HFFc6 (cell line): Measurements from ENCODE around the gene OR6N1. TPM values are rescaled to one million over a fixed set of nuclear protein-coding genes. Genes with fewer than 3 reads are reported as not detected.

Experiments
- DNase-seq: peaks from one replicate; pipeline ENCODE4 v3.0.0-alpha.2; 2018
- H3K27ac Mint-ChIP-seq: 2 replicates; pipeline ENCODE4 v1.8.0; 2020; ENCODE audit warnings: mild to moderate bottlenecking, mixed read lengths
- H3K27me3 Mint-ChIP-seq: 2 replicates; pipeline ENCODE4 v1.8.0; 2021; ENCODE audit warnings: mild to moderate bottlenecking, moderate library complexity, mixed read lengths; ENCODE audit not compliant: insufficient read depth
- H3K36me3 Mint-ChIP-seq: 2 replicates; pipeline ENCODE4 v1.8.0; 2021; ENCODE audit warnings: low read depth, mixed read lengths
- H3K4me1 Mint-ChIP-seq: 2 replicates; pipeline ENCODE4 v1.8.0; 2020; ENCODE audit warnings: low read depth, mixed read lengths
- H3K4me3 Mint-ChIP-seq: 2 replicates; pipeline ENCODE4 v1.8.0; 2020; ENCODE audit warnings: mild to moderate bottlenecking, moderate library complexity, mixed read lengths
- H3K9me3 Mint-ChIP-seq: 2 replicates; pipeline ENCODE4 v1.8.0; 2020; ENCODE audit warnings: mild to moderate bottlenecking, mixed read lengths
- CTCF ChIP-seq: fragments of 200-600 bp; sonication (generic); IDR thresholded peaks from 2 replicates; pipeline ENCODE4 v1.5.0; 2021; ENCODE audit warnings: antibody characterized with exemption, mild to moderate bottlenecking
- total RNA-seq, 6 experiments: library from RNA; stranded (reverse); fragmentation: NEBNext Ultra II Directional; extraction: Animal tissue kit (Norgen Biotek cat#: 25700); gene quantifications; 2 replicates in 1 of 6; 3 replicates in 5 of 6; pipeline ENCODE4 v1.2.3, GENCODE V29; 2021

The OR6N1 gene
- total RNA-seq, 6 experiments from 2014 or later, result not detected

- no peak for DNase-seq
- H3K4me1 Mint-ChIP-seq, result no peaks in the 10 kb centered on the region
Observed at GRCh38 chr1:158809862-158810261, 37.9 kb upstream of the OR6N1 start.

GRCh38 chr1:158809256-158809655 lies 37.3 kb upstream of the OR6N1 start:
- DNase-seq, result no peak

More at GRCh38 chr1:158809862-158810261, 37.9 kb upstream of the OR6N1 start:
- no peaks in the 10 kb centered on the region for H3K36me3 Mint-ChIP-seq
- no peak for TF ChIP-seq CTCF
- H3K27ac Mint-ChIP-seq, result no peak overlapping the region
- no peaks in the 10 kb centered on the region for H3K27me3 Mint-ChIP-seq
- H3K4me3 Mint-ChIP-seq, result no peak overlapping the region
- peaks cover 7% of the 10 kb centered on the region; the same call in 1 of the 2 replicates for H3K9me3 Mint-ChIP-seq

GRCh38 chr1:158806916-158807536 lies 35.0 kb upstream of the OR6N1 start:
- Mint-ChIP-seq H3K27me3 (no peaks in the 10 kb centered on the region), H3K36me3 (no peaks in the 10 kb centered on the region), H3K27ac (no peak overlapping the region), H3K4me1 (no peaks in the 10 kb centered on the region), H3K4me3 (no peak overlapping the region), H3K9me3 (peaks cover 9% of the 10 kb centered on the region)
- no peak for DNase-seq
- TF ChIP-seq CTCF, result no peak

More at GRCh38 chr1:158809256-158809655, 37.3 kb upstream of the OR6N1 start:
- H3K4me1 Mint-ChIP-seq, result no peaks in the 10 kb centered on the region
- no peak overlapping the region for H3K27ac Mint-ChIP-seq
- no peak for TF ChIP-seq CTCF
- H3K36me3 Mint-ChIP-seq, result no peaks in the 10 kb centered on the region
- peaks cover 7% of the 10 kb centered on the region; the same call in 1 of the 2 replicates for H3K9me3 Mint-ChIP-seq
- H3K4me3 Mint-ChIP-seq, result no peak overlapping the region
- H3K27me3 Mint-ChIP-seq, result no peaks in the 10 kb centered on the region

- Mint-ChIP-seq H3K4me3 (no peak overlapping the region), H3K27me3 (no peaks in the 10 kb centered on the region), H3K4me1 (no peaks in the 10 kb centered on the region), H3K9me3 (peaks cover 6% of the 10 kb centered on the region), H3K36me3 (no peaks in the 10 kb centered on the region), H3K27ac (no peak overlapping the region)
- no peak for DNase-seq
- TF ChIP-seq CTCF, result no peak
Observed at GRCh38 chr1:158803678-158804077, 31.7 kb upstream of the OR6N1 start.

GRCh38 chr1:158801396-158801795 lies 29.4 kb upstream of the OR6N1 start:
- Mint-ChIP-seq H3K27ac (no peak overlapping the region), H3K9me3 (peaks cover 7% of the 10 kb centered on the region; the same call in 1 of the 2 replicates), H3K4me1 (no peaks in the 10 kb centered on the region), H3K4me3 (no peak overlapping the region), H3K27me3 (no peaks in the 10 kb centered on the region), H3K36me3 (no peaks in the 10 kb centered on the region)
- DNase-seq, result no peak
- no peak for TF ChIP-seq CTCF
